ENCODE measurements around the gene FGG.
"Not testable (repeated sequence)": the region's sequence is repeated elsewhere in the genome, so short reads cannot be mapped to it uniquely, and the experiment has no call there.

FGG gene

DNA sequence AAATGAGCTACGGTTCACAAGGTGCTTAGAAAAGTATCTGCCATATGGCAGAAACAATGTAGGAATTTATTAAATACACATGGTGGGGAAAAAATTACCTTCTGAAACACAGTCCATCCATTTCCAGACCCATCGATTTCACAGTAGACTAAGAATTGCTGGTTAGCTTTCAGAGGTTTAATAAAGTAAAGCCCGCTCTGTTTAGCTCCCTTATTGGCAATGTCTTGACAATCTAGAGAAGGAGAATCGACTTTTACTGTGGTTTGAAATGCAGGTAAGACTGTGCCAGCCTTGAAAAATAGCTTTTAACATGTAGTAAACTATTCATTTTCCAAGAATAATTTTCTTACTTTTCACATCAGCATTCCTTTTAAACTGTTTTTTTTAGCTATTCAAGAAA, 2.9 kb downstream of the FGG start:
- no peak for DNase-seq

- DNase-seq = no peak
Observed at GRCh38 chr4:154608361-154609252, 3.8 kb downstream of the FGG start.

DNA sequence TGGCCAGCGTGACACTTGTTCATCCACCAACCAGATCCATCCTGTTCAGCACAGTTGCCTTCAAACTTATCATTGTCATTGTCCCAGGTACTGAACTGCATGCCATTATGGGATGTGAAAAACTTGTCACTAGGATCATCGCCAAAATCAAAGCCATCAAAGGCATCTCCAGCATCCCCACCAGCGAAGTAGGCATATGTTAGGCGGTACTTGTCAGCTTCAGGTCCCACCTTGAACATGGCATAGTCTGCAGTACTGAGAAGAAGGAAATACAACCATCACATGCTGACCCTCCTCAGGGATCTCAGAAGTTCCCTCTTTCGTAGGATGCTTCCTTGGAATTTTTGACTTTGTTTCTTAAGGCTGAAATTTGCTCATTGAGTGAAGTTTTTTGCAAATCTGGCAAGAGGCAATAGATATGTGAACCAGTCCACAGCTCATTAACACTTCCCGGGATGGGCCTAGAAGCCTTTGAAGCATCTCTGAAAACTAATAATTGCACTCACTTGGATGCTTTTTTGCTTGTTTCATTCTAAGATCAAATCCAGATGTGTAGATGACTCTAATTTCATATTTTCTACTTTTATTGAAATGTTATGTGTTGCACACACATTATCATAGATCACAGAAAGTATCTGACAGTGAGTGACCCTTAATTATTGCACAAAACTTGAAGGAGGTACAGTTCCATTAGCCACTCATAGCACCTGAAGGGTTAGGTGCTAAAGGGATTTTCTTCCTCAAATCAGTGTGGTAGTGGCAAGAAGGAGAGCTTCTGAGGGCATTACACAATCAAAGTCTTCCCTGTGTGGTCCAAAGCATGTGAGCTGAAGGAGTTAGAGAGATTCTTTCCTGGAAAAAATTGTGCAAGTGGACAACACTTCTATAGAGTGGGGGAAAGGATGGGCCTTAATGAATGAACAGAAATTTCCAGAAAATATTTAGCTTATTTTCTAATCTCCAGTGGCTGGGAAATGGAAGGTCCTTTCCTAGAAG, 5.4 kb downstream of the FGG start:
- DNase-seq = no peak

GRCh38 chr4:154604696-154605200, 7.7 kb downstream of the FGG start:
- DNase-seq = no peak

- no peak for DNase-seq
Observed at GRCh38 chr4:154603033-154603943, 9.2 kb downstream of the FGG start.

GRCh38 chr4:154602404-154603020, 9.9 kb downstream of the FGG start:
- DNase-seq = no peak

GRCh38 chr4:154597798-154598774, 14.4 kb downstream of the FGG start:
- DNase-seq = no peak

- DNase-seq = not testable (repeated sequence)
Observed at GRCh38 chr4:154597281-154597680, 15.2 kb downstream of the FGG start.

DNA sequence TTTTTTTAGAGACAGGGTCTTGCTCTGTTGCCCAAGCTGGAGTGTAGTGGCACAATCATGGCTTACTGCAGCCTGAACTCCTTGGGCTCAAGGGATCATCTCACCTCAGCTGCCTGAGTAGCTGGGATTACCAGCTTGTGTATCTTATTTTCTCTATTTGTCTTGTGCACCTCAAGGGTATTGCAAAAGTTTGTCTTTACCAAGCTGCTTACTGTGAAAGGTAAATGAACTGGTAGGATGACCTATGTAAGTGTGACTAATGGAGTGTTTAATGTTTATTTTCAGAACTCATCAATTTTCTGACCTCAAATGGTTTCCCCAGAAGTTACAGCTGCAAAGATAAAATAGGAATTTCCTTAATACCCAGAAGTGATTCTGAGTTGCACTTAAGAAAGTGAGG, 16.6 kb downstream of the FGG start:
- no peak for DNase-seq

GRCh38 chr4:154594343-154594742, 18.1 kb downstream of the FGG start:
- DNase-seq = not testable (repeated sequence)

- no peak for DNase-seq
Observed at GRCh38 chr4:154593868-154594267, 18.6 kb downstream of the FGG start.

DNA sequence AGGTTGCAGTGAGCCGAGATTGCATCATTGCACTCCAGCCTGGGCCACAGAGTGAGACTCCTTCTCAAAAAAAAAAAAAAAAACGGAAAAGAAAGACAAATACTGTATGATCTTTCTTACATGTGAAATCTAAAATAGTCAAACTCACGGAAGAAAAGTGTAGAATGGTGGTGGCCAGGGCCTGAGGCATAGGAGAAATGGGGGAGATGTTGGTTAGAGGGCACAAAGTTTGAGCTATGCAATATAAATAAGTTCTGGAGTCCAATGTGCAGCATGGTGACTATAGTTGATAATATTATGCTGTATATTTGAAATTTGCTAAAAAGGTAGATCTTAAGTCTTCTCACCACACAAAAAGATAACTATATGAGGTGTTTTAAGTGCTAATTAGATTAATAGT, 20.6 kb downstream of the FGG start:
- DNase-seq = no peak

GRCh38 chr4:154590329-154591006, 22.0 kb downstream of the FGG start, which contains the start of gene FGA:
Gene FGA (minus strand): TSS chr4:154590742. CDS start chr4:154590687, 55 bp downstream.
- no peak for DNase-seq

- DNase-seq = no peak
Observed at GRCh38 chr4:154589296-154590197, 22.9 kb downstream of the FGG start.

- DNase-seq = no peak
Observed at GRCh38 chr4:154588198-154588597, 24.3 kb downstream of the FGG start.

GRCh38 chr4:154586296-154587033, 26.0 kb downstream of the FGG start:
- no peak for DNase-seq

DNA sequence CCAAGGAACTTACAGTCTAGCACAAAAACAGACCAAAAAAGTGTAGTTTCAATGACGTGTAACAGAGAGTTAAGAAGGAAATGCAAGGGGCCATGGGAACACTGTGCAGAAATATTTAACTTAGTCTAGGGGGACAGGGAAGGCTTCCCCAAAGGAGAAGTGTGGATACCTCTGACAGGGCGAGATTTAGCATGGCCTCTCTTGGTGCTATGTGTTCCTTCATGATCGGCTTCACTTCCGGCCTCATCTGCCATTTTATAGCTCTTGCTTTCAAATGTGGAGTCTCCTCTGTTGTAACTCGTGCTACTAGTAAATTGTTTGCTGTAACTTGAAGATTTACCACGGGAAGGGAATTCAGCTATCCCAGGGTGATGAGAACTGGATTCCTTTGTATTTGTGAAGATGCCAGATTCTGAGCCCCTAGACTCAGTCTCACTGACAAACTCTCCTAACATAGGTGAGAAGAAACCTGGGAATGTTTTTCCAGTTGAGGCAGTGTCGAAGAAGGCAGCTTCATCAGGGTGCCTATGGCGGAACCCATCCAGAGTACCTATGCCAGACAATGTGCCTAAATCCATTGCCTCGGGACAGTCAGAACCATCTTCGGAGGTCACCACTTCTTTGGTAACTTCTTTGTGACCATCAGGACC, 27.0 kb downstream of the FGG start:
- DNase-seq = no peak

Data from stimulated activated CD4-positive, alpha-beta T cell treated with anti-CD3 and anti-CD28 coated beads, Interleukin-2, amount 100 ng/mL, for 48 hours (primary cell).